Astrocyte (in vitro differentiated cells and primary cell): Measurements from ENCODE around the gene C7orf57. TPM values are rescaled to one million over a fixed set of nuclear protein-coding genes. Genes with fewer than 3 reads are reported as not detected.

Source experiments
- DNase-seq: peaks from one replicate; pipeline ENCODE4 v3.0.0-alpha.2; 2010; ENCODE audit warnings: low read depth
- FAIRE-seq: peaks from 2 replicates; lab custom pipeline; 2011; peaks lifted over from hg19 to GRCh38; lab: Jason Lieb, UNC
- H2AFZ ChIP-seq: 2 replicates; pipeline ENCODE4 v1.6.0; 2012; ENCODE audit warnings: low read depth, low read length, inconsistent platforms
- H3K27ac ChIP-seq: 2 replicates; pipeline ENCODE4 v1.5.1; 2011; ENCODE audit warnings: low read depth, low read length, inconsistent platforms
- H3K27me3 ChIP-seq: 2 replicates; pipeline ENCODE4 v1.6.0; 2011; ENCODE audit warnings: low read length, inconsistent platforms; ENCODE audit not compliant: insufficient read depth
- H3K36me3 ChIP-seq: 2 replicates; pipeline ENCODE4 v1.5.1; 2011; ENCODE audit warnings: low read length, inconsistent platforms; ENCODE audit not compliant: insufficient read depth
- H3K4me1 ChIP-seq: 2 replicates; pipeline ENCODE4 v1.5.1; 2011; ENCODE audit warnings: low read length, inconsistent platforms; ENCODE audit not compliant: insufficient read depth
- H3K4me2 ChIP-seq: 2 replicates; pipeline ENCODE4 v1.6.0; 2012; ENCODE audit warnings: low read length, inconsistent platforms
- H3K4me3 ChIP-seq: 2 replicates; pipeline ENCODE4 v1.5.1; 2011; ENCODE audit warnings: low read depth, mild to moderate bottlenecking, low read length, inconsistent platforms; ENCODE audit not compliant: insufficient read depth
- H3K79me2 ChIP-seq: 2 replicates; pipeline ENCODE4 v1.6.0; 2012; ENCODE audit warnings: mild to moderate bottlenecking, low read length, inconsistent platforms; ENCODE audit not compliant: insufficient read depth
- H3K9ac ChIP-seq: 2 replicates; pipeline ENCODE4 v1.6.0; 2012; ENCODE audit warnings: mild to moderate bottlenecking, low read length, inconsistent platforms
- H3K9me3 ChIP-seq: 2 replicates; pipeline ENCODE4 v1.5.1; 2012; ENCODE audit warnings: low read depth, mild to moderate bottlenecking, low read length, inconsistent platforms; ENCODE audit not compliant: insufficient read depth
- H4K20me1 ChIP-seq: 2 replicates; pipeline ENCODE4 v1.6.0; 2012; ENCODE audit warnings: low read length, inconsistent platforms; ENCODE audit not compliant: insufficient read depth
- H3K27ac Mint-ChIP-seq: one replicate; pipeline ENCODE4 v1.8.0; 2021; ENCODE audit warnings: mild to moderate bottlenecking, mixed read lengths; ENCODE audit not compliant: unreplicated experiment
- H3K27me3 Mint-ChIP-seq: one replicate; pipeline ENCODE4 v1.8.0; 2021; ENCODE audit warnings: low read depth, mixed read lengths; ENCODE audit not compliant: unreplicated experiment
- H3K36me3 Mint-ChIP-seq: one replicate; pipeline ENCODE4 v1.8.0; 2021; ENCODE audit warnings: low read depth, mixed read lengths; ENCODE audit not compliant: unreplicated experiment
- H3K4me1 Mint-ChIP-seq: one replicate; pipeline ENCODE4 v1.8.0; 2021; ENCODE audit warnings: low read depth, mixed read lengths; ENCODE audit not compliant: unreplicated experiment
- H3K4me3 Mint-ChIP-seq: one replicate; pipeline ENCODE4 v1.8.0; 2021; ENCODE audit warnings: mild to moderate bottlenecking, moderate library complexity, mixed read lengths; ENCODE audit not compliant: unreplicated experiment
- H3K9me3 Mint-ChIP-seq: one replicate; pipeline ENCODE4 v1.8.0; 2021; ENCODE audit warnings: mild to moderate bottlenecking, mixed read lengths; ENCODE audit not compliant: unreplicated experiment
- CTCF ChIP-seq: IDR thresholded peaks from 2 replicates; pipeline ENCODE4 v1.5.1; 2011; ENCODE audit warnings: low read depth, mild to moderate bottlenecking, inconsistent platforms, low read length, moderate library complexity; ENCODE audit not compliant: insufficient read depth
- EZH2 ChIP-seq: IDR thresholded peaks from 2 replicates; pipeline ENCODE4 v1.6.1; 2012; ENCODE audit warnings: mild to moderate bottlenecking, low read length, inconsistent platforms; ENCODE audit not compliant: insufficient read depth
- total RNA-seq: library from RNA; stranded (reverse); gene quantifications from 2 replicates; pipeline ENCODE4 v1.2.1, GENCODE V29; 2021

The C7orf57 gene
- total RNA-seq, 1 donor from 2014 or later: not detected

- H3K27me3 Mint-ChIP-seq: no peaks in the 10 kb centered on the region
- H3K4me1 ChIP-seq: no peaks in the 10 kb centered on the region
- no peak overlapping the region for H3K9ac ChIP-seq
- H3K4me1 Mint-ChIP-seq: no peaks in the 10 kb centered on the region
- FAIRE-seq (no peak), DNase-seq (no peak)
- H3K79me2 ChIP-seq: no peaks in the 10 kb centered on the region
- no peaks in the 10 kb centered on the region for H3K36me3 Mint-ChIP-seq
- H3K4me2 ChIP-seq: no peak overlapping the region
- no peak overlapping the region for H3K4me3 Mint-ChIP-seq
- H3K9me3 ChIP-seq: no peaks in the 10 kb centered on the region
- H4K20me1 ChIP-seq: no peaks in the 10 kb centered on the region
- no peaks in the 10 kb centered on the region for H3K27me3 ChIP-seq
- H3K27ac ChIP-seq: no peak overlapping the region
- no peak overlapping the region for H3K27ac Mint-ChIP-seq
- H3K36me3 ChIP-seq: no peaks in the 10 kb centered on the region
- H2AFZ ChIP-seq: no peak overlapping the region
- TF ChIP-seq CTCF (no peak), EZH2 (no peak)
- peaks cover 4% of the 10 kb centered on the region for H3K9me3 Mint-ChIP-seq
- no peak overlapping the region for H3K4me3 ChIP-seq
Observed at GRCh38 chr7:48063985-48064384, 28.6 kb downstream of the C7orf57 start.

- no peak overlapping the region for H3K9ac ChIP-seq
- no peak overlapping the region for H3K4me3 Mint-ChIP-seq
- no peaks in the 10 kb centered on the region for H3K79me2 ChIP-seq
- H3K9me3 ChIP-seq: no peaks in the 10 kb centered on the region
- H3K9me3 Mint-ChIP-seq: peaks cover 4% of the 10 kb centered on the region
- no peaks in the 10 kb centered on the region for H3K4me1 Mint-ChIP-seq
- DNase-seq (no peak), FAIRE-seq (no peak)
- TF ChIP-seq EZH2 (no peak), CTCF (no peak)
- no peaks in the 10 kb centered on the region for H3K36me3 Mint-ChIP-seq
- H4K20me1 ChIP-seq: no peaks in the 10 kb centered on the region
- H3K4me2 ChIP-seq: no peak overlapping the region
- no peak overlapping the region for H3K4me3 ChIP-seq
- no peak overlapping the region for H3K27ac ChIP-seq
- no peaks in the 10 kb centered on the region for H3K36me3 ChIP-seq
- H3K4me1 ChIP-seq: no peaks in the 10 kb centered on the region
- no peaks in the 10 kb centered on the region for H3K27me3 Mint-ChIP-seq
- H3K27me3 ChIP-seq: no peaks in the 10 kb centered on the region
- no peak overlapping the region for H3K27ac Mint-ChIP-seq
- no peak overlapping the region for H2AFZ ChIP-seq
Observed at GRCh38 chr7:48067475-48067874, 32.1 kb downstream of the C7orf57 start.

- Histone ChIP-seq H3K4me3 (no peak overlapping the region), H2AFZ (no peak overlapping the region), H3K4me1 (no peaks in the 10 kb centered on the region), H3K9ac (no peak overlapping the region), H3K79me2 (no peaks in the 10 kb centered on the region), H3K27ac (no peak overlapping the region), H4K20me1 (no peaks in the 10 kb centered on the region), H3K36me3 (no peaks in the 10 kb centered on the region), H3K9me3 (no peaks in the 10 kb centered on the region), H3K27me3 (no peaks in the 10 kb centered on the region), H3K4me2 (no peak overlapping the region)
- Mint-ChIP-seq H3K27me3 (peaks cover 3% of the 10 kb centered on the region), H3K9me3 (no peaks in the 10 kb centered on the region), H3K4me3 (no peak overlapping the region), H3K36me3 (no peaks in the 10 kb centered on the region), H3K4me1 (peaks cover 8% of the 10 kb centered on the region), H3K27ac (no peak overlapping the region)
- DNase-seq: peak; percentile 14
- TF ChIP-seq EZH2 (no peak), CTCF (no peak)
- FAIRE-seq: no peak
Observed at GRCh38 chr7:48074204-48074654, 38.9 kb downstream of the C7orf57 start.
